C1 segment of cervical spinal cord (tissue), 14 donors: Measurements from ENCODE around the gene PER1.

Experiments
- DNase-seq, 14 donors: peaks; one replicate each; lab custom pipeline; 2025; lab: John Stamatoyannopoulos, UW

Gene PER1

GRCh38 chr17:8091033-8091687, 61.0 kb downstream of the PER1 start:
- no peak for DNase-seq
